Stimulated activated naive CD8-positive, alpha-beta T cell treated with anti-CD3 and anti-CD28 coated beads, Interleukin-15, Interleukin-2, amounts not matched to agents 100 ng/mL and 50 ng/mL, for 24 hours (primary cell): ENCODE measurements around the gene PLPPR3.

Experiments used
- H3K27ac Mint-ChIP-seq: one replicate; pipeline ENCODE4 v1.8.0; 2021; ENCODE audit warnings: mild to moderate bottlenecking, mixed read lengths
- H3K27me3 Mint-ChIP-seq: one replicate; pipeline ENCODE4 v1.8.0; 2021; ENCODE audit warnings: mixed read lengths
- H3K36me3 Mint-ChIP-seq: one replicate; pipeline ENCODE4 v1.8.0; 2021; ENCODE audit warnings: low read depth, mixed read lengths
- H3K4me1 Mint-ChIP-seq: one replicate; pipeline ENCODE4 v1.8.0; 2021; ENCODE audit warnings: low read depth, mixed read lengths
- H3K4me3 Mint-ChIP-seq: one replicate; pipeline ENCODE4 v1.8.0; 2021; ENCODE audit warnings: mild to moderate bottlenecking, mixed read lengths
- H3K9me3 Mint-ChIP-seq: one replicate; pipeline ENCODE4 v1.8.0; 2021; ENCODE audit warnings: mixed read lengths

The PLPPR3 gene

DNA sequence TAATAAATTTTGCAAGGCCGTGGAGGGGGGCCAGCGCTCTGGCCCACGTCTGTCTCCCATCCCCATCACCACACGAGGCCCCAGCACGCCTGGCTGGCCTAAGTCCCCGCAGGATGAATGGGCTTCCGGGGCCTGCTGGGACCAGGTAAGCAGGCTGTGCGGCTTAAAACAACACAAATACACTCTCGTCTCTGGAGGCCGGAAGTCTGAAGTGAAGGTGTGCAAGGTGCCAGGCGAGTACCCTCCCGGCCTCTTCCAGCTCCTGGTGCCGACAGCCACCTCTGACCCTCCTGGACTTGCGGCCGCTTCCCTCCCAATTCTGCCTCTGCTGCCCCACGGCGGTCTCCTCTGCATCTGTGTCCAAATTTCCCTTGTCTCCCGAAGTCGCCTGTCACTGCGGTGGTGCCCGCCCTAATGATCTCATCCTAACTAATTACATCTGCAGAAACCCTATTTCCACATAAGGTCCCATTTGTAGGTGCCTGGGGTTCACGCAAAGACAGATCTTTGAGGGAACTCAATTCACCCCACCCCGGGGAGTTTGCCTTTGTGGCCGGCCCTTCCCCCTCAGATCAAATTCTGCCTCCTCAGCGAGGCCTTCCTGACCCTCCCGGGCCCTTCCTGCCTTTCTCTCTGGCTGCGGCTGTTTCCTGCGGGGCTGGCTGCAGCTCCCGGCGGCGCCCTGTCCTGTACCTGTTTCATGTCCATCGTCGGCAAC is 32.6 kb downstream of the PLPPR3 start:
- Mint-ChIP-seq H3K27ac (no peak overlapping the region), H3K9me3 (no peaks in the 10 kb centered on the region), H3K4me3 (no peak overlapping the region), H3K27me3 (peaks cover 4% of the 10 kb centered on the region), H3K36me3 (no peaks in the 10 kb centered on the region), H3K4me1 (peaks cover 7% of the 10 kb centered on the region)

DNA sequence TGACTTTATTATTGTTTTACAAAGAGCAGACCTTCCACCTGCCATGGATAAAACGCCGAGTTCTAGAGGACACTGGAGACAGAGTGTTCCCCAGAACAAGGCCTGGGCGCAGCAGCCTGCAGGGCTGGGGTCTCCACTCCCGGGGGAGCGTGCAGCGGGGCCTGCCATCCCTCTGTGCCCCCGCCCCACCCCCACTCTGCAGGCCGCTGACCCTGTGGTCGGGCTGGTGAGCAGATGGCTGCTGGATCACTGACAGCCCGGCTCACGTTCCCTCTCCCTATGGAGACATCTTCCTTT is 33.1 kb downstream of the PLPPR3 start:
- H3K4me3 Mint-ChIP-seq: no peak overlapping the region
- H3K4me1 Mint-ChIP-seq: peaks cover 7% of the 10 kb centered on the region
- H3K36me3 Mint-ChIP-seq: no peaks in the 10 kb centered on the region
- H3K9me3 Mint-ChIP-seq: no peaks in the 10 kb centered on the region
- peaks cover 4% of the 10 kb centered on the region for H3K27me3 Mint-ChIP-seq
- no peak overlapping the region for H3K27ac Mint-ChIP-seq

DNA sequence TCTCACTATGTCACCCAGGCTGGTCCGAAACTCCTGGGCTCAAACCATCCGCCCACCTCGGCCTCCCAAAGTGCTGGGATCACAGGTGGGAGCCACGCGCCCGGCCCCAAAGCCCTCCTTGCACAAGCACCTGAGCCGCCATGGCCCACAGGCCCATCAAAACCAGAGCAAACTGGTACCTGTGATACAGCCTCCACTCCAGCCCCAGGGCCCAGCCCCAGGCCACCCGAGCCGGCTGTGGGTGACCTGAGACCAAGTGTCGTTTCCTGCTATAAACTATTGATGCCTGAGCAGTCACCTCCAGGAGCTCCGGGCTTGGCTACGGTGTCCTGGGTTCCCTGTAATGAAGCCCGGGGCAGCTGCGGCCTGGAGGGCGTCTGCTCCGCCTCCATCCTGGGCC is 34.2 kb downstream of the PLPPR3 start:
- H3K27ac Mint-ChIP-seq: no peak overlapping the region
- H3K4me3 Mint-ChIP-seq: no peak overlapping the region
- H3K9me3 Mint-ChIP-seq: no peaks in the 10 kb centered on the region
- peaks cover 4% of the 10 kb centered on the region for H3K27me3 Mint-ChIP-seq
- peaks cover 7% of the 10 kb centered on the region for H3K4me1 Mint-ChIP-seq
- H3K36me3 Mint-ChIP-seq: no peaks in the 10 kb centered on the region

DNA sequence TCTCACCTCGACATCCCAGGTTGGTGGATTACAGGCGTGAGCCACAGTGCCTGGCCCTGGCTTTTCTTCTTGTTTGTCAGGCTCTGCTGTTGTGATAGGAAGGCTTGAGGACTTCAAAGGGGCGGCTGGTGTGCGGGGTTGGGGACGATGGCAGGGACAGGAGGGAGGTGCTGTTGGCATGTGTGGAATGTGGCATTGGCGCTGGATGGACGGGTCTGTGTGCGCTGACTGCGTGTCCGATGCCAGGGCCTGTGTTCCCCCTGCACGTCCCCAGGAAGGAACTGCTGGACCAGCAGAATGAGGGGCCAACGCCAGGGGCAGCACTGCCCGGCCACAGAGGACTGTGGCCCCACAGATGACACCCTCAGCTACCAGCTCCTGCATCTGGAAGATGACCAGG is 37.2 kb downstream of the PLPPR3 start:
- no peak overlapping the region for H3K27ac Mint-ChIP-seq
- H3K9me3 Mint-ChIP-seq: no peaks in the 10 kb centered on the region
- no peaks in the 10 kb centered on the region for H3K36me3 Mint-ChIP-seq

DNA sequence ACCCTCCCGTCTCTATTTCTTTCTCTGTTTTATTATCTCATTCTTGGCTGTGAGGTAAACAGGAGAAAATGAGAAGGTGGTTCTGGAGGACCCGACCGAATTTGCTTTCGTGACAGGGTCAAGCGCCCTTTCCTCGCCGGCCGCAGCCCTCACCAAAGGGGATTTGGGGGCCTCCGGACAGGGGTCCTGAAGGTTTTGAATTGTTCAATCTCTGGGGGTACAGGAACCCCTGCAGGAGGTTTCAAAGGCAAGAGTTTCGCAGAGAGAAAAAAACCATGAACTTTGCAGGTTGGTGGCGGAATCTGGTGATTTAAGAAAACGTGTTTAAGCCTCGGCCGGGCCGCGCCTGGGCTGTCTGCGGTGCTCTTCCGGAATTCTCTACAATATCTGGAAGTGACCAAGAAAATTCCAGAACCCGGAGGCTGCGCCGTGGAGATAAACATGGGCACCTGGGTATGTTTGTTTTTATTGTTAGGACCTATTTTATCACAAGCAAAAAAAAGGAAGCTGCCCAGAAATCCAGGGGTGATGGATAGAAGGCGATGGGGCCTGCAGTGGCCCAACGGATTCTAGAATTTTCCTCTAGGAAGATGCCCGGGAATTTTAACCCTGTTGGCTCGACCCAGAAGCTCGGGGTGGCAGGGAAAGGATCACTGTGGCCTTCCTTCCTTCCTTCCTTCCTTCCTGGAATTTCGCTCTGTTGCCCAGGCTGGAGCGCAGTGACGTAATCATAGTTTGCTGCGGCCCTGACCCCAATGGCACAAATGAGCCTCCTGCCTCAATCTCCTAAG is 38.7 kb downstream of the PLPPR3 start:
- Mint-ChIP-seq H3K4me3 (no peak overlapping the region), H3K27ac (no peak overlapping the region), H3K27me3 (no peaks in the 10 kb centered on the region), H3K36me3 (no peaks in the 10 kb centered on the region), H3K4me1 (no peaks in the 10 kb centered on the region), H3K9me3 (no peaks in the 10 kb centered on the region)

More for the DNA sequence above, 37.2 kb downstream of the PLPPR3 start:
- Mint-ChIP-seq H3K4me1 (peaks cover 7% of the 10 kb centered on the region), H3K27me3 (peaks cover under 1% of the 10 kb centered on the region), H3K4me3 (no peak overlapping the region)

DNA sequence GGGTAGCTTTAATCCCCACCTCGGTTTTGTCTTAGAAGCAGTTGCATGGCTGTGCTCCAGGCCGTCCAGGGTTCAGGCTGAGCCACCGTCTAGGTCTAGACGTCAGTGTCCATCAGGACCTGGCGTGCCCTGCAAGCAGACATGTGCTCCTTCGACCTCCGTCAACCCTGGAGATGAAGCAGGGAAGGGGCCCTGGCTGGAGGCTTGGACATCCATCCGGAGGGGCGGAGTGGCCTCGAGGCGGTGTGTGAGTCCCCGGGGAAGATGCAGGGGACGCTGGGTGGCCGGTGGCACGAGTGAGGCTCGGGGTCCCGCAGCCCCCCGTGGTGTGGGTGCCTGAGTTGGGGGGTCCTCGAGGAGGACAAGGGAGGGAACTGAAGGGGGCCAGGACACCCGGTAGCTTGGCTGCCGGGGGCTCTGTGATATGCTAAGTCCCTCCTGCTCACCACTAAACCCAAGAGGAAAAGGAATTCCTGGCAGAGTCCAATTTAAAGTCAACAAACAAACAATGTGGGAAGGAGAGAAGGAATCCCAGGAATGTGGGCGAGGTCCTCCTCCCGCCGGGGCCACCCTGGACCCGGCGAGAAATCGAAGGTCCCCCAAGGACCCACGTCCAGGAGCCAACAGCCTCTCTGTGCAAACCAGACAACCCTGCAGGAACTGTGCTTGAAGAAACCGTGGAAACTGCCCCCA is 39.4 kb downstream of the PLPPR3 start:
- Mint-ChIP-seq H3K4me3 (no peak overlapping the region), H3K27ac (no peak overlapping the region), H3K9me3 (no peaks in the 10 kb centered on the region)

DNA sequence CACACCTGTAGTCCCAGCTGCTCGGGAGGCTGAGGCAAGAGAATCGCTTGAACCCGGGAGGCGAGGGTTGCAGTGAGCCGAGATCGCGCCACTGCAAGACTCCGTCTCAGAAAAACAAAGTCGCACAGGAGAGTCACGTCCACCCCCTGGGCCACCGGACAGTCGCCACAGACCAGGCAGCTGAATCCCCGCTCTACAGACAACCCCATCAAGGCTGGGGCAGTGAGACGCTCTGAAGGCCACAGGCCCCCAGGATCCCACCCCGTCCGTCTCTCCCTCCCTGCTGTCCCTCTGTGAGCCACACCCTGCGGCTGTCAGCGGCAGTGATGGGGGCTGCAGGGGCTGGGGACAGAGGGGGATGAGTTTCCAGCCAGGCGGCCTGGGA is 40.0 kb downstream of the PLPPR3 start:
- Mint-ChIP-seq H3K27me3 (no peaks in the 10 kb centered on the region), H3K36me3 (no peaks in the 10 kb centered on the region), H3K9me3 (no peaks in the 10 kb centered on the region), H3K4me3 (no peak overlapping the region), H3K4me1 (no peaks in the 10 kb centered on the region), H3K27ac (no peak overlapping the region)

More for the DNA sequence above, 39.4 kb downstream of the PLPPR3 start:
- H3K27me3 Mint-ChIP-seq: no peaks in the 10 kb centered on the region
- H3K36me3 Mint-ChIP-seq: no peaks in the 10 kb centered on the region
- no peaks in the 10 kb centered on the region for H3K4me1 Mint-ChIP-seq

DNA sequence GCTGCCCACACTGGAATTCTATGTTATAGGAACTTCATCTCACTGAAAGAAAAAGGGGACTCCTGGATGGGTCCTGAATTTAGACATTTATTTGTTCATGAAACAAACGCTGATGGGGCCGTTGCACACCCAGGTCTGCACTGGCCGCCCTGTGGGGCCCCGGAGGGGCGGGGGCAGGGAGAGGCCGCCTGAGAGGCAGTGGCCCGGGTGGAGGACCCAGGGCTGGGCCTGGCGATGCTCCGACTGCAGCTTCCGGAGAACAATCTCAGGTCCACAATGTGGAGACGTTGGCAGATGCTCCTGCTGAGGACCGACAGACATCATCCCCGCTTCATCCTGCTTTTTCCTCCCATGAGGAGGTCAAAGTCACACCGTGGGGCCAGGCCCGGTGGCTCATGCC is 40.8 kb downstream of the PLPPR3 start:
- H3K27me3 Mint-ChIP-seq: no peaks in the 10 kb centered on the region
- H3K27ac Mint-ChIP-seq: no peak overlapping the region
- H3K4me3 Mint-ChIP-seq: no peak overlapping the region
- no peaks in the 10 kb centered on the region for H3K4me1 Mint-ChIP-seq
- no peaks in the 10 kb centered on the region for H3K9me3 Mint-ChIP-seq
- no peaks in the 10 kb centered on the region for H3K36me3 Mint-ChIP-seq

DNA sequence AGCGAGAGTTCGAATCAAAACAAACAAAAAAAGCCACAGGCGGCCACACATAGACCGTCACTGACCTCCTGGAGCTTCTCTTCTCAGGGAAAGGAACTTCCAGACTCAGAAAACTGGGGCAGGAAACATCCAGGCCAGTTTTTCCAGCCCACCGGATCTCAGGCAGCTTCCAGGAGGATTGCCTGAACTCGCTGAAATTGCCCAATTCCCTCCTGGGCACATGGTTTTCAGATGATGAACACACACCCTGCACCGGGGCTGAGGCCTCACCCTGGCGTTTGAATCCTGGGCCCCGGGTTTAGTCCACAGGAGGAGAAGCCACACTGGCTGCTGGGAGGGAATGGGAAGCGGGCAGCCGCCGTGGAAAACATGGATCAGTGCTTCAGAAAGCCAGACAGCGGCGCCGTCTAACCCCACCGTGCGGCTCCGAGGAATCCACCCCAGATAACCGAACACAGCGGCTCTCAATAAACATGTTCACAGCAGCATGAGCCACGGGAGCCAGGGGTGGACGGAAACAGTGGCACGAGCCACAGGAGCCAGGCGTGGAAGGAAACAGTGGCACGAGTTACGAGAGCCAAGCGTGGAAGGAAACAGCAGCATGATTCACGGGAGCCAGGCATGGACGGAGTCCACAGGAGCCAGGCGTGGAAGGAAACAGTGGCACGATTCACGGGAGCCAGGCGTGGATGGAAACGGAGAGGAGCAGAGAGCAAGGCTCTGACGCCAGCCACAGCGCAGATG is 42.7 kb downstream of the PLPPR3 start:
- no peak overlapping the region for H3K27ac Mint-ChIP-seq
- H3K9me3 Mint-ChIP-seq: no peaks in the 10 kb centered on the region
- H3K4me3 Mint-ChIP-seq: no peak overlapping the region
- no peaks in the 10 kb centered on the region for H3K27me3 Mint-ChIP-seq
- H3K36me3 Mint-ChIP-seq: no peaks in the 10 kb centered on the region
- no peaks in the 10 kb centered on the region for H3K4me1 Mint-ChIP-seq

DNA sequence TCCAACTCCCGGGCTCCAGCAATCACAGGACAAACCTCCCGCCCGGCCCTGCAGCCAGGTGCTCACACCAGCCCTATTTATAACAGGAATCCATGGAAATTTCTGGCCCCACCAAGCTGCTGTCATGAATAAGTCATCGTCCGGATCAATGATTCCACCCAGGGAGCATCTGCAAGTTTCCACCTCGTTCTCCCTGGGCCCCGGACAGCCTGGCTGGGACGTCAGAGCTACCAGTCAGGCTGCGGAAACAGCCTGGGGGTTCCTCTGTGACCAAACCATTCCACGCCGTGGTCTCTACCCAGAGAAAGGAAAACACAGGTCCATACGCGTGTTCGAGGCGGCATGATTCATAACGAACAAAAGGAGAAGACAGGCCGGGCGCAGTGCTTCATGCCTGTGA is 45.2 kb downstream of the PLPPR3 start:
- no peak overlapping the region for H3K27ac Mint-ChIP-seq
- no peaks in the 10 kb centered on the region for H3K27me3 Mint-ChIP-seq
- no peaks in the 10 kb centered on the region for H3K36me3 Mint-ChIP-seq
- H3K9me3 Mint-ChIP-seq: no peaks in the 10 kb centered on the region
- H3K4me3 Mint-ChIP-seq: no peak overlapping the region
- no peaks in the 10 kb centered on the region for H3K4me1 Mint-ChIP-seq

DNA sequence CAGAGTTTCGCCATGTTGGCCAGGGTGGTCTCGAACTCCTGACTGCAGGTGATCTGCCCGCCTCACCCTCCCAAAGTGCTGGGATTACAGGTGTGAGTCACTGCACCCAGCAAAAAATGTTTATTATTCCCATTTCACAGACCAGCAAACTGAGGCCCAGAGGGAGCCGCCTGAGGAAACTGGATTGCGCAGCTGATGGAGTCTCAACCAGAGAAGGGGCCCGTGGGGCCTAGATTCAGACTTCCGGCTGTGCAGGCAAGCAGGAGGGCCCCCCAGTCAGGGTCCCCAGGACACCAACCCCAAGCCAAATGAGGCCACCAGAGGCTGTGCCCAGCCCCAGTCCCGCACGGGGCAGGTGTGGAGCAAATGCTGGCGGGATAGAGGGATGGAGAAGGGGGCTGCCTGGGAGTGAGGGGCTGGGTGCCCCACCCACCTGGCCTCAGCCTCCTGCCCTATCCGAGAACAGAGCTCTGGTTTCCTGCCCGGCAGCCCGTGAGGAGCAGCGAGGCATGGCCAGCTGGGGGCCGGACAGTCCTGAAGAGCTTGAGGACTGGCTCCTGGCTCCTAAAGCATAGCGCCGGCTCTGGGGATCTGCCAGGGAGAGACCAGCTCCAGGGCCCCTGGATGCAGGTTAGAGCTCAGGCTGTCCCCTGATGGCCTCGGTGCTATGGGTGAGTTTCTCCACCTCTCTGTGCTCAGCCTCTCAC is 48.9 kb downstream of the PLPPR3 start:
- Mint-ChIP-seq H3K27me3 (peaks cover 3% of the 10 kb centered on the region), H3K27ac (no peak overlapping the region), H3K36me3 (no peaks in the 10 kb centered on the region), H3K9me3 (no peaks in the 10 kb centered on the region), H3K4me3 (no peak overlapping the region), H3K4me1 (peaks cover 2% of the 10 kb centered on the region)

DNA sequence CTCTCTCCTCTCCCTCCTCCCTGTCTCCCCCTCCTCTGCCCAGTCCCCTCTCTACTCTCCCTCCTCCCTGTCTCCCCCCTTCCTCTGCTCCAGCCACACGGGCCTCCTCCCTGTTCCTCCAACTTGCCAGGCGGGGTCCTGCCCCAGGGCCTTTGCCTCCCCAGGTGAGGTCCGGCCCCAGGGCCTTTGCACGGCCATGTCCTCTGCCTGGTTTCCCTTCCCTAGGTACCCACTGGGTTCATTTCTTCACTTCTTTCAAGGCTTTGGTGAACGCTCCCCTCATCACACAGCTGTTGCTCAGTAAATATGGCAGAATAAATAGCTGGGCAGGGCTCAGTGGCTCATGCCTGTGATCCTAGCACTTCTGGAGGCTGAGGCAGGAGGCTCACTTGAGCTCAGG is 49.7 kb downstream of the PLPPR3 start:
- Mint-ChIP-seq H3K36me3 (no peaks in the 10 kb centered on the region), H3K9me3 (no peaks in the 10 kb centered on the region)

DNA sequence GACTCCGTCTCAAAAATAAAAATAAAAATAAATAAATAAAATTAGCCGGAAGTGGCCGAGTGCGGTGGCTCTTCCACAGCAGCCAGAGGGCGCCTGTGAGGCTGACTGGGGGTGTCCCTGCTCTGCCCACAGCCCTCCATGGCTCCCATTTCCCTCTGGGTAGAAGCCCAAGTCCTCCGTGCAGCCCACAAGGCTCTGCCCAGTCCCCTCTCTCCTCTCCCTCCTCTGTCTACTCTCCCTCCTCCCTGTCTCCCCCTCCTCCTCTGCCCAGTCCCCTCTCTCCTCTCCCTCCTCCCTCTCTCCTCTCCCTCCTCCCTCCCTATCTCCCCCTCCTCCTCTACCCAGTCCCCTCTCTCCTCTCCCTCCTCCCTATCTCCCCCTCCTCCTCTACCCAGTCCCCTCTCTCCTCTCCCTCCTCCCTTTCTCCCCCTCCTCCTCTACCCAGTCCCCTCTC is 50.4 kb downstream of the PLPPR3 start:
- Mint-ChIP-seq H3K9me3 (no peaks in the 10 kb centered on the region), H3K4me1 (peaks cover 2% of the 10 kb centered on the region), H3K27me3 (peaks cover 3% of the 10 kb centered on the region), H3K27ac (no peak overlapping the region), H3K4me3 (no peak overlapping the region), H3K36me3 (no peaks in the 10 kb centered on the region)

More for the DNA sequence above, 49.7 kb downstream of the PLPPR3 start:
- Mint-ChIP-seq H3K27ac (no peak overlapping the region), H3K4me1 (peaks cover 2% of the 10 kb centered on the region), H3K27me3 (peaks cover 3% of the 10 kb centered on the region), H3K4me3 (no peak overlapping the region)

DNA sequence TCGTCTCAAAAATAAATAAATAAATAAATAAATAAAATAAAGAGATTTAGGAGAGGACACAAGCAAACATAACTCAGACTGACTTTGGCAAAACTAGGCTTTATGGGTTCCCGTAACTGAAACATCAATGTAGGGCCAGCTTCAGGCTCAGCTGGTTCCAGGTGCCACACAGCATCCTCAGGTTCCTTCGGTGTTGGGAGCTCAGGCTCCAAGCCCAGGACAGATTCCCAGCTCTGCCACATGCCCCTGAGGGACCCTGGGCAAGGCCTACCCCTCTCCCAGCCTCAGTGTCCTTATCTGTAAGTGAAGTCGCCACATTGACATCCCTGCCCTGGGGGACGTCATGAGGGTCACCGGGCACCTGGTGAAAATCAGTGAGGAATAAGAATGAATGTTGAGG is 52.1 kb downstream of the PLPPR3 start:
- no peaks in the 10 kb centered on the region for H3K36me3 Mint-ChIP-seq
- H3K27ac Mint-ChIP-seq: no peak overlapping the region
- peaks cover 2% of the 10 kb centered on the region for H3K4me1 Mint-ChIP-seq
- no peak overlapping the region for H3K4me3 Mint-ChIP-seq
- H3K9me3 Mint-ChIP-seq: no peaks in the 10 kb centered on the region
- H3K27me3 Mint-ChIP-seq: peaks cover 3% of the 10 kb centered on the region
